ENCODE data around the gene OTUB1.

The OTUB1 gene

GRCh38 chr11:64025205-64025604 is 39.0 kb downstream of the OTUB1 start:
- no peak for DNase-seq (ENCODE audit: low read depth)

- no peak for DNase-seq (ENCODE audit: low read depth)
These were observed 40.5 kb downstream of the OTUB1 start for GRCh38 chr11:64026575-64027205.

DNA sequence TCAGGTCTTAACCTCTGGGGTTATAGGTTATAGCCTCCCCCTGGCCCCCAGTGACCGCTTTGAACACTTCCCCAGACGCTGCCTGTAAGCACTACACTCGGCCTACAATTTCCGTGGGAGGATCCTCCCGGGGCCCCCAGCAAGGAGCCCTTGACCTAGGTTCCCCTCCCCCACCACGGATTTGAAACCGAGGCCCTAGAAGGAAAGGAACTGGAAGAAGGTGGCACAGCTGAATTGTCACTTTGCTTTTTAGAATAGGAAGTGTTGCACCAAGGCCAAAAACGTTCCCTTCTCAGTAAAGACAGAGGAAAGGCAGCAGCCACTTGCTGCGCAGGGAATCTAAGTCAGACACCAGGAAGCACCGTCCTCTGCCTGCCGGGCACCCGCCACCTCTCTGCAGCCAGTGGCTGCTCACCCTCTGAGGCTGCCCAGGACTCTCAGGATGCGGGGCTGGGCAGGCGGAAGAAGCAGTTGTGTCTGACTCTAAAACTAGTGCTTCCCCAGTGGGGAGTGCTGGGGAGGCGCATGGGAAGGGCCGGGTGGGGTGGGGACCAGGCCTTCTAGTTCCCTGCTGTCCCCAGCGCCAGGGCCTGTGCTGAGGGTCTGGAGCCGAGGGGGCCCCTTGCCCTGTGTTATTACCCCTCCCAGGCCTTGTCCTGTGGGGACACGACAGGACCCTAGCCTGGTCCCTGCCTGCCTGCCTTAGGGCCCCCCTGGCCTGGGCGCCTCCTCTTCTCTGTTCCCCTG is 41.6 kb downstream of the OTUB1 start:
- no peak for DNase-seq (ENCODE audit: low read depth)

GRCh38 chr11:64028398-64029115 is 42.3 kb downstream of the OTUB1 start:
- no peak for DNase-seq (ENCODE audit: low read depth)

DNA sequence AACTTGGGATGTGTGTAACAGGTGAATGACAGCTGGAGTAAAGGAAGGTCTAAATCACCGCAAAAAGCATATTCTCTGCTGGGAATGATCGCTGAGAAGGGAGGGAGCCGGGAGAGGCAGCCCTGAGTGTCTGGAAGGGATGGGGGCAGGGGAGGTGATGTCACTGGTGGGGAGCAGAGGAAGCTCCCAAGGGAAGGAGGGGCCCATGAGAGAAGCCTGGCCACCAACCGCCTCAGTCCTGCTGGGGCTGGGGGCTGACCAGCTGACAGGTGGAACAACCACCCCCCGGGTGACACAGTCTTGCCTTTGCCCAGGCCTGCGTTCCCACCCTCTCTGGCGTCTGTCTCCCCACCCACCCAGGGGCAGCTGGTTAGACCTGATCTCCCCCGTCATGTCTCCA is 43.5 kb downstream of the OTUB1 start:
- DNase-seq (ENCODE audit: low read depth) = no peak

DNA sequence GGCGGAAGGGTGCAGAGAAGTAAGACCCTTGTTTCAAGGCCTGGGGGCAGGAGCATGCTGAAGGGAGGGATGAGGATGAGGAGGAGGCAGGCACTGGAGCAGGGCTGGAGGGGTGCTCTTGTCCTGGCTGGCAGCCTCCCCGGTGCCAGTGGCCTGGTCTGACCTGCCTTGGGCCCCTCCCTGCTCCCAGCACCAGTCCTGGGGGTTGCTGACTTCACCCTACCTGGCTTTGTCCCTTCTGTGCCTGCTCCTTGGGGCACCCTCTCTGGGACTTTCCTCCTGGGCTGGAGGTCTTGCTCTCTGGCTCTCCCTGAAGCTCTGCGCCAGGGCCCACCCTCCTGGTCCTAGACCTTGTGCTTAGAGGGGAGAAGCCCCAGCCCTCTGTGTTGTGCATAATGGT is 44.8 kb downstream of the OTUB1 start:
- DNase-seq (ENCODE audit: low read depth) = no peak

- peak; percentile 20 for DNase-seq (ENCODE audit: low read depth)
These were observed 45.8 kb downstream of the OTUB1 start for GRCh38 chr11:64032050-64032449.

GRCh38 chr11:64034411-64034811 is 48.2 kb downstream of the OTUB1 start:
- DNase-seq (ENCODE audit: low read depth) = no peak

- no peak for DNase-seq (ENCODE audit: low read depth)
These were observed 48.9 kb downstream of the OTUB1 start for GRCh38 chr11:64035081-64035524.

GRCh38 chr11:64035576-64035975 is 49.3 kb downstream of the OTUB1 start, which contains the start of gene FLRT1:
Gene FLRT1 (plus strand): TSS chr11:64035931. CDS start chr11:64116268, 80,337 bp downstream.
- no peak for DNase-seq (ENCODE audit: low read depth)

GRCh38 chr11:64036087-64037026 is 50.1 kb downstream of the OTUB1 start:
- peak; percentile 36 for DNase-seq (ENCODE audit: low read depth)

- no peak for DNase-seq (ENCODE audit: low read depth)
These were observed 50.9 kb downstream of the OTUB1 start for GRCh38 chr11:64037027-64037634.

- no peak for DNase-seq (ENCODE audit: low read depth)
These were observed 52.3 kb downstream of the OTUB1 start for GRCh38 chr11:64038500-64038899.

- DNase-seq (ENCODE audit: low read depth) = no peak
These were observed 52.9 kb downstream of the OTUB1 start for GRCh38 chr11:64039012-64039665.

DNA sequence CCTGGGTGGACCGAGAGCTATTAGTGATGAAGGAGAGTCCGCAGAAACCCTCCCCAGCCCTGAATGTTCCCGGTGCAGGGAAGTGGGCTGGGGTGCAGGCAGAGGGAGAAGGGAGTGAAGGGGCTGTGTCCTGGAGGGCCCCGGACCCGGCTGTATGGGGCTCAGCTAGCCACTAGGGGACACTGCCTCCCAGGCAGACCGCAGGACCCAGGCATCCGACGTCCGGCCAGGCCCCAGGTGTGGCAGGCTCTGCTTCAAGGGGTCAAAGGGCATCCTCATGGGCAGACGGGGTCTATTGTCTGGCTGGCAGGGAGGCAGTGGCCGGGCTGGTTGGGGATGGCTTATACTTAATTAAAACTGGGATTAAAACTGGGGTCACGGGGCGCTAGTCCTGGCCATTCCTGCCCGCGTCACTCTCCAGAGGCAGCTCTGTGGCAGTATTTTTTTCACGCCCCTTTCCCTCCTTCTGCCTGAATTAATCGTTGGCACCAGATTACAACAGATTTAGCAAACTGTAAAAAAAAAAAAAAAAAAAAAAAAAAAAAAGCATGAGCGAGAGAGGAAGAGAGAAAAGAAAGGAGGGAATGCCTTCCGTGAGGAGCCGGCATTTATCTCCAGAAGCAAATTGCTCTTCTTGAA is 54.6 kb downstream of the OTUB1 start:
- DNase-seq (ENCODE audit: low read depth) = no peak

DNA sequence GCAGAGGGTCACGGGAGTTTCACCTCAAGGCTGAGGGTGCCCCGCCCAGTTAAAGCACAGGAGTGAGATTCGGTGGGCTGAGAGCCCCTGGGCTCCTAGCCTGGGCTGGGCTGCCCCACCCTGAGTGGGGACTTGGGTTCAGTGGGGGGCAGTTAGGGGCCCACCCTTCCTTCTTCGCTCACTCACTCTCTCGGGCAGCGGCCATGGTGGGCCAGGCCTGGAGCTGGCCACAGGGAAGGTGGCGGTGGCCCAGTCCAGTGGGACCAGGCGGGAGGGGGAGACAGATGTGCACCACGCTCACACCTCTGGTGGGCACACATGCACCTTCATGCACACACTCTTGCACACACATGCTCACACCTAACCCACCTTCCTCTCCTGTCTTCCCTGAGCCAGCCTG is 55.6 kb downstream of the OTUB1 start:
- no peak for DNase-seq (ENCODE audit: low read depth)

GRCh38 chr11:64042301-64042700 is 56.1 kb downstream of the OTUB1 start:
- no peak for DNase-seq (ENCODE audit: low read depth)

DNA sequence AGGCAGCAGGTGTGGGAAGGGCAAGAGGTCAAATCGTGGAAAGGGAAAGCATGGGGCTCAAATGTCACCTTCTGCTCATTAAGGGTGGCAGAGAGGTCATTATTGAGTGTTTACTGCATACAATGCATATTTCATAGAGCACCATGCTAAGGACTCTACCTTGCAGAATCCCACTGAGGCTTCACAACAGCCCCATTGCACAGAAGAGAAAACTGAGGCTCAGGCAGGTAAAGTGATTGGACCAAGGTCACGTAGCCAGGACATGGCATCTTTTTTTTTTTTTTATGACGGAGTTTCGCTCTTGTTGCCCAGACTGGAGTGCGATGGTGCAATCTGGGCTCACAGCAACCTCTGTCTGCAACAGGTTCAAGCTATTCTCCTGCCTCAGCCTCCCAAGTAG is 57.3 kb downstream of the OTUB1 start:
- DNase-seq (ENCODE audit: low read depth) = no peak

DNA sequence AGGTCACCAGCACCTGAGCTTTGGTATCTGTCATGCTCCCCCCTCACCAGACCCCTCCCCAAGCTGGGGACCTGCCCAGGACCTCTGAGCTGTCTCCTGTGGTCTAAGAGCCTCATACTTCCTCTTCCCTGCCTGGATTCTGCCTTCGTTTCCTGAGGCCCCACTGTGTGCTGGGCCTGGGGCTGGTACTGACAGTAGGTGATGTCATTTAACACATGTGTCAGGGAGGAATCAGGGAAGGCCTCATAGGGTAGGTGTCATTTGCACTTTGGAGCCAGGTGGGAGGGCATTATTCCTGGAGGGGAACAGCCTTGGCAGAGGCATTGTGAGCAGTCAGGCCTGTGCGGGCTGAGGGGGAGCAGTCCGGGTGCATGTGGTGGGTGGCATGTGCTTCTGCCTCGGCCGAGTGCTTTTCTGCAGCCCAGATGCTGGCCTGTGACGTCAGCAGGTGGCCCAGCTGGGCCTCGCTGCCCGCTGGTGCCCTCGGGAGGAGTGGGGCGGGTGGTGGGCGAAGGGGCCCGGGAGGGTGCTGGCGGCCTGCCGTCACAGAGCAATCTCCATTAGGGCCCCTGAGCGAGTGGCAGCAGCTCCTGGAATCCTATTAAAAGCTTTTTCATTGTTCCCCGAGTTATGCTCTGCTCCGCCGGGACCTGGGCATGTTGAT is 58.6 kb downstream of the OTUB1 start:
- DNase-seq (ENCODE audit: low read depth) = no peak

DNA sequence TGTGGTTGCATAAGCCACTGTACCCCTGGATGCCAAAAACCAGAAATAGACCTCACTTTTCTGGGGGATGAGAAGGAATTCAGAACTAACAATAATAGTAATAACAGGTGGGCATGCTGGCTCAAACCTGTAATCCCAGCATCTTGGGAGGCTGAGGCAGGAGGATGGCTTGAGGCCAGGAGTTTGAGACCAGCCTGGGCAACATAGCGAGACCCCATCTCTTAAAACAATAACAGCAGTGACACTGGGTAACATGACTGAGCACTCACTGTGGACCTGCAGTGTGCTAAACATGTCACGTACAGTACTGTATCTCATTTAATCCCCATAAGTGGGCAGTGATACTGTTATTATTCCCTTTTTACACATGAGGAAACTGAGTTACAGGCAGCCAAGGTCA is 59.5 kb downstream of the OTUB1 start:
- no peak for DNase-seq (ENCODE audit: low read depth)
